DLD1 (cell line): ENCODE data around the gene KRT26.

ENCODE experiments used
- in situ Hi-C: cut with HindIII; loops from 2 replicates; pipeline ENCODE4 v1.10.0; 2017; ENCODE audit warnings: low sequenced_read_pairs

The KRT26 gene

GRCh38 chr17:40734018-40734417 lies 38.0 kb downstream of the KRT26 start:
- in situ Hi-C loops = no loop called here

DNA sequence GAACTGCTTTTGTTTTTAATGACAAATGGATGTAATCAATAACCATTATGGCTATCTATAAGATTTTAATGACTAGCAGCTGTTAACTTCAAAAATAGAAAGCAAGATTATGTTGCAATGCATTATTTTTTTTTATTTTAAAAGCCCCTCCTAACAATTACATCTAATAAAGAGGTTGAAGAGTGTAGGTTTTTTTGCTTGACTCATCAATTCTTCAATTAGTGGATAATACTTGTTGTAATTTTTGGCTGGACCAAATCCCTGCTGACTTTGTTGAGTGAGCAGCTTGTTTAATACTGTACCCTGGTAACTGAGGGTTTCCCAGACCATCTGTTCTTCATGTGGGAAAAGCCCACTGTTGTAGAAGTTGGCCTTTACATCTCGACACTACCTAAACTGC lies 41.0 kb downstream of the KRT26 start:
- in situ Hi-C loops = no loop called here

- in situ Hi-C loops = no loop called here
Observed at GRCh38 chr17:40727447-40728231, 44.4 kb downstream of the KRT26 start.

- in situ Hi-C loops = no loop called here
Observed at GRCh38 chr17:40726919-40727318, 45.1 kb downstream of the KRT26 start.

GRCh38 chr17:40724656-40725055 lies 47.3 kb downstream of the KRT26 start:
- in situ Hi-C loops = no loop called here

DNA sequence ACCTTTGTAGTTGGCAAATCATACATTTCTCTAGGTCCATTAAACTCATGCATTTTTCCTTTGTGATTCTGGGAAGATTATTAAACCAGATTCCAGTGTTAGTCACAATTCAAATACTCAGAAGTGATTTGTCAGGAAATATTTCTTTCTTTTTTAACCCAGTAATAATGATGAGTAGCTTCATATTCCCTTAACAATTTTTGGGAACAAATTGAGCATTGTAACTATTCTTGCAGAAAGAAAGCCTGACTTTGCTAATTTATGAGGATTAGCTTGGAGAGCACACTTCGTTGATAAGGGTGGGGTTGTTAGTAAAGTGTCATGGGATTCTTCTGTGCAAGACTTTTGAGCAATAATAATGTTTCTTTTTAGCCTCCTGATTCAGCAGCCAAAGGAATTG lies 49.8 kb downstream of the KRT26 start:
- in situ Hi-C loops = no loop called here

- in situ Hi-C loops = no loop called here
Observed at GRCh38 chr17:40720899-40721298, 51.1 kb downstream of the KRT26 start.

- in situ Hi-C loops = no loop called here
Observed at GRCh38 chr17:40718930-40719329, 53.1 kb downstream of the KRT26 start.

DNA sequence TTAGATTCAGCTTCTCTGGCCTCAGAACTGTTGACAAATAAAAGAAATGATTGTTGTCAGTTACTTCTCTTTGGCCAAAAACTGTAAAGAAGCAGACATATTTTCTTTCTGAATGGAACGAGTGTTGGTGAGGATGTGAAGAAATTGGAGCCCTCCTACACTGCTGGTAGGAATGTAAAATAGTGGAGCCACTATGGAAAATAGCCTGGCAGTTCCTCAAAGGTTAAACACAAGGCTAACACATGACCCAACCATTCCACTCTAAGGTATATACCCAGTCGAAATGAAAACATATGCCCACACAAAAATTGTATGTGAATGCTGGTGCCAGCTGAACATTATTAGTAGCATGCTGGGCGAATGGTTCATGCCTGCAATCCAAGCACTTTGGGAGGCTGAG lies 54.2 kb downstream of the KRT26 start:
- in situ Hi-C loops = no loop called here
